Tibial artery (tissue), 4 donors: ENCODE data around the gene CIAO3.
A peak's percentile ranks its signal among the peaks of the same experiment; 100 is the strongest.

Experiments used
- DNase-seq, 2 donors: peaks; one replicate each; pipeline ENCODE4 v3.0.0-alpha.2; 2019
- H3K27ac ChIP-seq, 2 donors: fragments of 200-600 bp; sonication (generic) in 1 of 2; 1 replicate in 1 of 2; 2 replicates in 1 of 2; pipeline ENCODE4 v1.5.1; 2018 to 2019; ENCODE audit warnings: mild to moderate bottlenecking in 1 of 2
- H3K27me3 ChIP-seq, 2 donors: fragments of 200-600 bp; sonication (generic) in 1 of 2; one replicate each; pipeline versions ENCODE4 v1.5.1 to v1.6.0; 2016 to 2019
- H3K36me3 ChIP-seq, 3 donors: fragments of 200-600 bp; sonication (generic) in 2 of 3; one replicate each; pipeline ENCODE4 v1.5.1; 2016 to 2019; ENCODE audit warnings: mild to moderate bottlenecking in 2 of 3
- H3K4me1 ChIP-seq, 4 donors: fragments of 200-600 bp; sonication (generic) in 2 of 4; 1 replicate in 3 of 4; 2 replicates in 1 of 4; pipeline ENCODE4 v1.5.1; 2016 to 2019
- H3K4me3 ChIP-seq, 2 donors: fragments of 200-600 bp; sonication (generic) in 1 of 2; 1 replicate in 1 of 2; 2 replicates in 1 of 2; pipeline ENCODE4 v1.5.1; 2018 to 2019; ENCODE audit warnings: mild to moderate bottlenecking in 2 of 2
- H3K9me3 ChIP-seq, 3 donors: fragments of 200-600 bp; sonication (generic) in 1 of 3; one replicate each; pipeline ENCODE4 v1.5.1; 2016 to 2019
- intact Hi-C: fragments of 100-400 bp; cut with DNase I; formaldehyde crosslinking; loops from one replicate; pipeline ENCODE4 v1.15.0; 2023; ENCODE audit warnings: low total_unique reads
- TF ChIP-seq, protein P1 (sequence below), 2 experiments: fragments of 200-600 bp in 1 of 2; fragments of 450-650 bp in 1 of 2; IDR thresholded peaks; one replicate each; pipeline ENCODE4 v1.5.1; 2017 to 2019; ENCODE audit warnings: antibody characterized with exemption in 2 of 2, mild to moderate bottlenecking in 1 of 2, moderate library complexity in 1 of 2

CIAO3 gene

DNA sequence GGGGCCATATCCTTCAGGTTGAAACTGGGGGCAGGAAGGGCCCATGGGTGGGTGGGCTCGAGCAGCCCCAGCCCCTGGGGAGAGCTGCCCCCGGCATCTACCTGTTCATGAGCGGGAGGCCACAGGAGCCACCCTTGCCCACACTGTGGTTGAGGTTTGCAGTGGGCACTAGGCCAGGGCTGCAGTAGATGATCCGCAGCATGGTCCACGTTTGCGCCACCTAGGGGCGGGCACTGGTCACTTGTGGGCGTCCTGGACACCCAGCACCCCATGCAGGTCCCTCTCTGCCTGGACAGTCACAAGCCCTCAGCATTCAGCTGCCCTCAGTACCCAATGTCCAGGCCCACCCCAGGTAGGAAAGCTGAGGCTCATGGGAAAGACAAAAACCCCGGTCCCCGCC lies 54.8 kb downstream of the CIAO3 start:
- intact Hi-C loops = no loop called here
- Histone ChIP-seq H3K9me3 (no peaks in the 10 kb centered on the region), H3K27me3 (no peaks in the 10 kb centered on the region), H3K27ac (no peak overlapping the region), H3K4me1 (peaks cover 3 to 76% (median 64%) of the 10 kb centered on the region in 4 donors), H3K4me3 (no peak overlapping the region), H3K36me3 (peaks cover 18 to 50% (median 24%) of the 10 kb centered on the region in 3 donors)
- TF ChIP-seq, protein P1, sequence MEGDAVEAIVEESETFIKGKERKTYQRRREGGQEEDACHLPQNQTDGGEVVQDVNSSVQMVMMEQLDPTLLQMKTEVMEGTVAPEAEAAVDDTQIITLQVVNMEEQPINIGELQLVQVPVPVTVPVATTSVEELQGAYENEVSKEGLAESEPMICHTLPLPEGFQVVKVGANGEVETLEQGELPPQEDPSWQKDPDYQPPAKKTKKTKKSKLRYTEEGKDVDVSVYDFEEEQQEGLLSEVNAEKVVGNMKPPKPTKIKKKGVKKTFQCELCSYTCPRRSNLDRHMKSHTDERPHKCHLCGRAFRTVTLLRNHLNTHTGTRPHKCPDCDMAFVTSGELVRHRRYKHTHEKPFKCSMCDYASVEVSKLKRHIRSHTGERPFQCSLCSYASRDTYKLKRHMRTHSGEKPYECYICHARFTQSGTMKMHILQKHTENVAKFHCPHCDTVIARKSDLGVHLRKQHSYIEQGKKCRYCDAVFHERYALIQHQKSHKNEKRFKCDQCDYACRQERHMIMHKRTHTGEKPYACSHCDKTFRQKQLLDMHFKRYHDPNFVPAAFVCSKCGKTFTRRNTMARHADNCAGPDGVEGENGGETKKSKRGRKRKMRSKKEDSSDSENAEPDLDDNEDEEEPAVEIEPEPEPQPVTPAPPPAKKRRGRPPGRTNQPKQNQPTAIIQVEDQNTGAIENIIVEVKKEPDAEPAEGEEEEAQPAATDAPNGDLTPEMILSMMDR (IDR thresholded peaks at IDR 0.05) = peak in 1 of 2 experiments; percentile 13
- DNase-seq = no peak

DNA sequence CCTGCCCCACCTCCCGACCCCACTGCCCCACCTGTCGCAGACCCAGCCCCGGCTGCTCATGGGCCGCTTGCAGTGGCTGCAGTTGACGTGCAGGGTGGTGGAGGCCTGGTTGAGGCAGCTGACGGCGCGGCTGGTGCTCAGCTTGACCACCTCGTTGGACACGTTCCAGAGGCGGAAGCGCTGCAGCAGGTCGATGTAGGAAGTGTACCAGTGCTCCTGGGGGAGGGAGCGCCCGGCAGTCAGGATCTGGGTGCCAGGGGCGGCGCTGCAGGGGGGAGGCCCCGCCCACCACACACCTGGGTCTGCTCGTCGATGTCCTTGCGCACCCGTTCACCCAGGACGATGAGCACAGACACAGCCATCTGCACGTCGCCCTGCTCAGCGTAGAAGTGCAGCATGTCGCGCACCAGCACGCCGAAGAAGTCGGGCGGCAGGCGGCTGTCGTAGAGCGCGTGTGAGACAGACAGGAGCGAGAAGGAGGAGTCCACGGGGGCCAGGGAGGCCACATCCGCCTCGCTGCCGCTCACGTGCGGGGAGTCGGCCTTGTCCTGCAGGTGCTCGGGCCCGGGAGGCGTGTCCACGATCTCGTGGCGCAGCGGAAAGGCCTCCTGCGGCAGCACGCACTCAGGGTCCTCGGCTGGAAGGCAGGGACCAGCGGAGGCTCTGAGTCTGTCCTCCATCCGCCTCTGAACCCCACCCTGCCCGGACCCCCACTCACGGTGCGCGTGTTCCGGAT lies 55.7 kb downstream of the CIAO3 start:
- peak overlapping the region in 1 of 2 donors; percentile 86 for H3K27ac ChIP-seq
- H3K4me1 ChIP-seq = peaks cover 3 to 75% (median 62%) of the 10 kb centered on the region in 4 donors
- intact Hi-C loops = no loop called here

DNA sequence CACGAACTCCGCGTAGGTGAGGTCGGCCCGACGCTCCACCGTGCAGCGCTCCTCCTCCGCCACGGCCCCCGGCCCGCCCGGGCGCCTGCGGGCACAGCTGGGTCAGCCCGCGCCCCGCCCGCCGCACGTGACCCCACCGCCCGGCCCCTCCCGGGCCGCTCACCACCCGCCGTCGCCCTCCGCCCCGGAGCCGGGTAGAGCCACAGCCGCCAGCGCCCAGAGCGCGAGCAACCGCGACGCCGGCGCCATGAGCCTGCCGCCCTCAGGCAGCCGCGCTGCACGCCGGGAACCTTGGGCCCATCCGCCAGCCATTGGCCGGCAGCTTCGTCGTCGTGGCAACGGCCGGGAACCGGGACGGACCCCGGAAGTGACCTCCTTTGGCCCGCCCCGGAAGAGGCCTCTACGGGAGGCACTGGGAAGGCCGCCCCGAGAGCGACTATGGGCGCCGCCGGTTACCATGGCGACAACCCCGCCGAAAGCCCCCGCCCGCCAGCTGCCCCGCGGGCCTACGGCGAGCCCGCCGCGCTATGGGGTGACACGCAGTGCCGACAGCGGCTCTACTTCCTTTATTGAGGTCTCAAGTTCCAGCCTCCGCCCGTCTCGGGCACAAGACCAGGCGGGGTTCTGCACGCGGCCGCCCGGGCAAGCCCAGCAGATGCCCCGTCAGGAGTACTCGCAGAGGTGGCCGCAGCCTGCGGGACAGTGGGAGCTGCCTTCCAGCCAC lies 56.6 kb downstream of the CIAO3 start, which contains the start of gene JMJD8:
TSS of gene JMJD8 (minus strand) at position 264 of the 724 bp plus-strand sequence. CDS start at position 249, 15 bp downstream.
- H3K4me1 ChIP-seq = peaks cover 3 to 71% (median 56%) of the 10 kb centered on the region in 4 donors
- no peaks in the 10 kb centered on the region for H3K27me3 ChIP-seq
- peak within 1 kb of the TSS; percentile 59 to 60 for H3K4me3 ChIP-seq
- no peaks in the 10 kb centered on the region for H3K9me3 ChIP-seq
- H3K27ac ChIP-seq = peak within 1 kb of the TSS; percentile 67 to 86
- peaks cover 18 to 50% (median 24%) of the 10 kb centered on the region in 3 donors for H3K36me3 ChIP-seq
- intact Hi-C loops = no loop called here
- TF ChIP-seq, protein P1 (IDR thresholded peaks at IDR 0.05) = no peak
- DNase-seq = peak; percentile 95 to 98

More for the DNA sequence above, 55.7 kb downstream of the CIAO3 start:
- TF ChIP-seq, protein P1 (IDR thresholded peaks at IDR 0.05) = no peak
- H3K4me3 ChIP-seq = peak overlapping the region; percentile 59 to 60
- H3K27me3 ChIP-seq = no peaks in the 10 kb centered on the region
- H3K9me3 ChIP-seq = no peaks in the 10 kb centered on the region
- DNase-seq = no peak
- H3K36me3 ChIP-seq = peaks cover 18 to 50% (median 24%) of the 10 kb centered on the region in 3 donors

DNA sequence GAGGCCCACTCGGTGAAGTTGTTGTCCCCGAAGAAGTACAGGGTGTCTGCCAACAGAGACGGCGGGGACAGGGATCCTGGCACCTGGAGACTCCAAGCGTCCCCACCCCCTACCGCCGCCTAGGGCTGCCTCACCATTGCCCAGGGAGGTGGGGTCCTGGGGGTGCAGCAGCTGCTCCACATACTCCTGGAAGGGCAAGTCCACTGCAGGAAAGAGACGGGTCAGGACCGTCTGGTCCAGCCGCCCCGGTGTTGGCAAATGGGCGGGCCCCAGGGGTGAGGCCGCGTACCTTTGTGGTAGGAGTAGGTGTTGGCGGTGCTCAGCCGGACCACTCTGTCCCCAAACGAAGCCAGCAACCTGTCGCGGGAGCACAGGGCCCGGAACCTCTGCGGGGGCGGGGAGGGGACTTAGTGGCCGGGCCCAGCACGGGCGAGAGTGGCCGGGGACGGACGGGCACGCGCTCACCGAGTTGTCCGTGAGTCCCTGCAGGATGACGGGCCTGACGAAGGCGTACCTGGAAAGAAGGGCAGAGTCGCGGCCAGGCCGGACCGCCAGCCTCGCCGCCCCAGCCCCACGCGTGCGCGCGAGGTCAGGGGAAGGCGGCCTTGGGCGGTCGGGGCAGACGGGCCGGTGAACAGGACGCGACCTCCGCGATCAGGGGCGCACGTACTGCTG lies 57.3 kb downstream of the CIAO3 start:
- H3K27me3 ChIP-seq = no peaks in the 10 kb centered on the region
- DNase-seq = no peak
- intact Hi-C loops = no loop called here
- peak overlapping the region; percentile 67 to 86 for H3K27ac ChIP-seq
- TF ChIP-seq, protein P1 (IDR thresholded peaks at IDR 0.05) = no peak
- no peaks in the 10 kb centered on the region for H3K9me3 ChIP-seq
- peaks cover 3 to 67% (median 52%) of the 10 kb centered on the region in 4 donors for H3K4me1 ChIP-seq
- peaks cover 18 to 50% (median 24%) of the 10 kb centered on the region in 3 donors for H3K36me3 ChIP-seq
- peak overlapping the region; percentile 59 to 60 for H3K4me3 ChIP-seq
